GM21723 (cell line): ENCODE data around the gene TXNRD3.
"Not testable (repeated sequence)": the region's sequence is repeated elsewhere in the genome, so short reads cannot be mapped to it uniquely, and the experiment has no call there.

Experiments used
- ATAC-seq: cut with Tn5 transposase; IDR thresholded peaks from one replicate; pipeline ENCODE4 v1.9.1; 2021; ENCODE audit warnings: mild to moderate bottlenecking, moderate library complexity; ENCODE audit not compliant: unreplicated experiment

The TXNRD3 gene

GRCh38 chr3:126655887-126656286 lies 963 bp upstream of the TXNRD3 start:
- ATAC-seq: no peak

- no peak for ATAC-seq
Measured at GRCh38 chr3:126649556-126650092, 5.3 kb downstream of the TXNRD3 start.

- no peak for ATAC-seq
Measured at GRCh38 chr3:126646674-126647073, 8.2 kb downstream of the TXNRD3 start.

DNA sequence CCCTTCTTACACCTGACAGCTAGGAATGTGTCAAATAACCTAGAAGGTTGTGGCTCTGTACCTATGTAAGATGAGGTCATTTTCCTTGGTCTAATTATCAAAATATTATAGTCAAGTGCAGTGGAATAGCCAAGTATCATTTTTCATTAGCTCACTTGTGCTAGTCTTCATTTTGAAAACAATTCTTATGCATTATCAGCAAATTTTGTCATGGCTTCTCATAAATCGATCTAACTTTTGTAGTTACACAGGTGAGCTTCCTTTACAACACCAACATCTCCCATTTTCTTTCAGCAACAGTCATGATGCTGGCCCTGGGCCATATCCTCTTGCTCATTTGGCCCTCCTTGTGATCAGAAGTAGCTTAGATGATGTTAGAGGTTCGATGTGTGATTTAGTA lies 10.3 kb downstream of the TXNRD3 start:
- no peak for ATAC-seq

DNA sequence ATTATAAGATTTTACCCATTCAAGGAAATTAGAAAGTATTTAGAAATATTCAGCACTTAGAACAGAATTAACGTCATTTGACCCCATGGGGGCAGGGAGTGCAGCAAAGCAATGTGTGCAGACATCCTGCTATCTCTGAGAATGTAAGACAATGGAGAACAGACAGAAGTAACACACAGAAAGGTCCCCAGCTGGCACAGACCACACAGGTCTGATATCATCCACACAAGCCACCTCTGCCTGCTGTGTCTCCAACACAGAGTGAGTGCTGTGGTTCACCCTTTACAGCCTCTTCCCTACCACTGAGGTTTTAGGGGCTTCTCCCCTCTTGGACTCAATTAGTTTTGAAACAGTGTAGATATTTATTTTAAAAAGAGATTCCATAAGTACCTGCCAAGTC lies 16.1 kb downstream of the TXNRD3 start:
- no peak for ATAC-seq

GRCh38 chr3:126636436-126636835 lies 18.5 kb downstream of the TXNRD3 start:
- no peak for ATAC-seq

DNA sequence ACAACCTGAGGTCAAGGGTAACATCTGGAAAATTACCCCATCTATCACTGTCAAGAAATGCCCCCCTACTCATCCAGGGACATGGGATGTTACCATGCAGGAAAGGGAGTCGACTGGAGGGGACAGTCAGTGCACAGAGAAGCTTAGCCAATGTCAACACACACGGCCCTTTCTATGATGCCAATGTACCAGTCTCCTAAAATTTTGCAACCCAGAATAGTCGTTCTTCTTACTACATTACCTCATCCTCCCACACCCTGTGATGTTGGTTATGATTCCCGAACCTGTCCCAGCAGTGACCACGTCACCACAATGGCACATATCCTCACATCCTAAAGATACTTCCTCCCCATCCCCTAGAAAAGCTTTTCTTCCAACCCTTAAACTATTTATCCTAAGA lies 20.1 kb downstream of the TXNRD3 start:
- ATAC-seq: no peak

- ATAC-seq: no peak
Measured at GRCh38 chr3:126630020-126630419, 24.9 kb downstream of the TXNRD3 start.

DNA sequence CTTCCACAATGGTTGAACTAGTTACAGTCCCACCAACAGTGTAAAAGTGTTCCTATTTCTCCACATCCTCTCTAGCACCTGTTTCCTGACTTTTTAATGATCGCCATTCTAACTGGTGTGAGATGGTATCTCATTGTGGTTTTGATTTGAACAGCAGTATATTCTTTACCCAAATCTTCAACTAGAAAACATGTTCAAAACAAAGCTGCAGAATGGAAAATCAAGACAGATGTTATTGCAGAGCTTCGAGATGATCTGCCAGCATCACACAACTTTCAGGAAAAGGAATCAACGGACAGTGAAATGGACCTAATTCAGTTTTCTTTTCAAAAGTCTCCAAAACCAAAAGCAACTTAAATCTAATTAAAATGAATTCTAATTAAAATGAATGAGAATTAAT lies 29.2 kb downstream of the TXNRD3 start:
- ATAC-seq: not testable (repeated sequence)

DNA sequence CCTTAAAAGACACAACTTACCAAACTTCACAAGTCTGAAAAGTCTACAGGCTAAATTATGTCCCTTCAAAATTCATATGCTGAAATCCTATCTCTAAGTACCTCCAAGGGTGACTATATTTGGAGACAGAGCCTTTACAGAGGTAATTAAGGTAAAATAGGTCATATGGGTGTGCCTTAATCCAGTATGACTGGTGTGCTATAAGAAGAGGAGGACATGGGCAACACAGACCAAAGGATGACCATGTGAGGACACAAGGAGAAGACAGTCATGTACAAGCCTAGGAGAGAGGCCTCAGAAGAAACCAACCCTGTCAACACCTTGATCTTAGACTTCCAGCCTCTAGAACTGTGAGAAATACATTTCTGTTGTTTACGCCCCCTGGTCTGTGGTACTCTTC lies 32.2 kb downstream of the TXNRD3 start:
- no peak for ATAC-seq

- ATAC-seq: no peak
Measured at GRCh38 chr3:126621627-126622345, 33.1 kb downstream of the TXNRD3 start.

DNA sequence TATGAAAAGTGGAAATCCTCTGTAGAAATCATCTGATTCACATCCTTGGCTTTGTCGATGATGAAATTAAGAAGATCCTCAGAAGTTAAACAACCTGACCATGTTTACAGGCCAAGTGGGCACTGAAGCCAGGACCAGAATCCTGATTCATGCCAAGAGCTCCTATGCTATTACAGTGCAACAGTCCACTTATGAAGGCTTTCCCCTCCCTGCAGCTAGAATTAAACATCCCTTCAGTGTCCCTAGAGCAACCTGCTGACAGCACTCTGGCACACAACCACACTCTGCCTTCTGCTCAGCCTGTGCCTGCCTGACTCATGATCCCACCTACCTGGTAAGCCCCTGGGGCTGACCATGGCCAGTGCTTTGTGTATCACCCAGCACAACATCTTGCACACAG lies 33.8 kb downstream of the TXNRD3 start:
- ATAC-seq: no peak

GRCh38 chr3:126620738-126621137 lies 34.2 kb downstream of the TXNRD3 start:
- no peak for ATAC-seq

- ATAC-seq: no peak
Measured at GRCh38 chr3:126618760-126619159, 36.2 kb downstream of the TXNRD3 start.

DNA sequence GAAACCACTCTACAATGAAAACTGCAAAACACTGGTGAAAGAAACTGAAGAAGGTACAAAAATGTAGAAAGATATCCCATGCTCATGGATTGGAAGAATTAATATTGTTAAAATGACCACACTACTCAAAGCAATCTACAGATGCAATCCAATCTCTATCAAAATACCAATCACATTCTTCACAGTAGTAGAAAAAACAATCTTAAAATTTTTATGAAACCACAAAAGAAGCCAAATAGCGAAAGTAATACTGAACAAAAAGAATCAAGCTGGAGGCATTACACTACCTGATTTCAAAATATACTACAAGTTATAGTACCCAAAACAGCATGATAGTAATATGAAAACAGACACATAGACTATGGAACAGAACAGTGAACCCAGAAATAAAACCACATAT lies 36.9 kb downstream of the TXNRD3 start:
- ATAC-seq: no peak

- ATAC-seq: no peak
Measured at GRCh38 chr3:126617571-126617970, 37.4 kb downstream of the TXNRD3 start.

- ATAC-seq: no peak
Measured at GRCh38 chr3:126616931-126617330, 38.0 kb downstream of the TXNRD3 start.

- no peak for ATAC-seq
Measured at GRCh38 chr3:126613479-126614188, 41.3 kb downstream of the TXNRD3 start.

GRCh38 chr3:126612479-126613205 lies 42.3 kb downstream of the TXNRD3 start:
- no peak for ATAC-seq

DNA sequence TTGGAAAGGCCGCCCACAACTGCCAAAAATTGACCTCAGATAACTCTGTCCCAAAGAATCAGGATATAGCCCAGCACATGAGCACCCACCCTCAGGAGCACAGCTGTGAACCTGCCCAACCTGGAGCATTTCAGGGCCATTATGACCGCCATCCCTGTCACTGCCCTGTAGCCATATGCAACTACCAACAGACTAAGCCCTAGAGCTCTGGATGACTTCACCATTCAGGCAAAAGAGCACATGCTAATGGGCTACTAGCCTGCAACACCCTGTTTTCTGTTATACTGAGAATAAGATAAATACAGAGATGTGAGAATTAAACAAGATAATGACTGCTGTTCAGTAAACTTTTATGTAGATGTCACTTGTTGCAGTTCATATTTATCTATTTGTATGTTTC lies 45.0 kb downstream of the TXNRD3 start:
- no peak for ATAC-seq

DNA sequence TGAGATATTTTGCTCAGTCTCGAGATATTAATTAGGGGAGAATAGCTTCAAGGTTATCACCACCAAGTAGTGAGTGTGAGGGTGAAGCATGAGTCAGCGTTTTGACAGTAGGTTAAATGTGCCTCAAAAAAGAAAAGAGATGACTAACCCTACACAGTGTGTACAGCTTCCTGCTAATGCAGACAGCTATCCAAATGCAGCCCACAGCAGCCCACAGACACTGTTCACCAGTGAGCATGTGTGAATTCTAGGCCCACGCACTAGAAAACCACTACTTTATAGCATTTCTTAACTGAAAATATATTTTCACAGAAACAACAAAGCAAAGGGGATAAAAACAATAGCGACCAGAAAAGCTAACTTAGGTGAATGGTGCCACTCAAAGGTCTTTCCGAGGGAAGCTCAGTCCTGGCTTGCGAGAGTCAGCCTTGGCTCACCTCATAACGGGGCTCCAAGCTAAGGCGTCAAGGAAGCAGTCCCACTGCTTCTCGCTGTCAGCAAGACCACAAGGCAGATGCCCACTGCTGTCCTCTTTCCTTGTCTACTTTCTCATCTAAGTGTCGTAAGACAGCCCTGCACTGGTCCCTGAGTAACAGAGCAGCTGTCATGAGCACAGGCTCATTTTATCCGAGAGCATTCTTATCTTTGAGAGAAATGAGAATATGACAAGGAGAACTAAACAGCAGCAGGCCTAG lies 47.6 kb downstream of the TXNRD3 start:
- ATAC-seq: no peak
